Endothelial cell (in vitro differentiated cells): Measurements from ENCODE around the gene INPP5B. TPM values are rescaled to one million over a fixed set of nuclear protein-coding genes. Genes with fewer than 3 reads are reported as not detected.

Experiments used
- DNase-seq: peaks from one replicate; pipeline ENCODE4 v3.0.0; 2021; ENCODE audit warnings: low spot score
- H3K27ac Mint-ChIP-seq: one replicate; pipeline ENCODE4 v1.8.0; 2021; ENCODE audit warnings: mixed read lengths, inconsistent platforms; ENCODE audit not compliant: unreplicated experiment
- H3K27me3 Mint-ChIP-seq: one replicate; pipeline ENCODE4 v1.8.0; 2021; ENCODE audit warnings: mild to moderate bottlenecking, moderate library complexity, mixed read lengths, inconsistent platforms; ENCODE audit not compliant: unreplicated experiment
- H3K36me3 Mint-ChIP-seq: one replicate; pipeline ENCODE4 v1.8.0; 2021; ENCODE audit warnings: mild to moderate bottlenecking, low read depth, mixed read lengths, inconsistent platforms; ENCODE audit not compliant: unreplicated experiment
- H3K4me1 Mint-ChIP-seq: one replicate; pipeline ENCODE4 v1.8.0; 2021; ENCODE audit warnings: mild to moderate bottlenecking, mixed read lengths, inconsistent platforms; ENCODE audit not compliant: unreplicated experiment
- H3K4me3 Mint-ChIP-seq: one replicate; pipeline ENCODE4 v1.8.0; 2021; ENCODE audit warnings: mild to moderate bottlenecking, mixed read lengths, inconsistent platforms; ENCODE audit not compliant: unreplicated experiment
- H3K9me3 Mint-ChIP-seq: one replicate; pipeline ENCODE4 v1.8.0; 2021; ENCODE audit warnings: mixed read lengths, inconsistent platforms; ENCODE audit not compliant: unreplicated experiment
- total RNA-seq: library from RNA; stranded (reverse); fragmentation: NEBNext Ultra II Directional; extraction: Animal tissue kit (Norgen Biotek cat#: 25700); gene quantifications from one replicate; pipeline ENCODE4 v1.2.1, GENCODE V29; 2021; ENCODE audit not compliant: unreplicated experiment
- TF ChIP-seq, protein P1 (sequence below): fragments of 200-600 bp; sonication (generic); IDR thresholded peaks from one replicate; pipeline ENCODE4 v1.5.0; 2021; ENCODE audit warnings: antibody characterized with exemption; ENCODE audit not compliant: unreplicated experiment

The INPP5B gene
- total RNA-seq, 1 donor from 2014 or later, result 18.4 TPM

- TF ChIP-seq, protein P1, sequence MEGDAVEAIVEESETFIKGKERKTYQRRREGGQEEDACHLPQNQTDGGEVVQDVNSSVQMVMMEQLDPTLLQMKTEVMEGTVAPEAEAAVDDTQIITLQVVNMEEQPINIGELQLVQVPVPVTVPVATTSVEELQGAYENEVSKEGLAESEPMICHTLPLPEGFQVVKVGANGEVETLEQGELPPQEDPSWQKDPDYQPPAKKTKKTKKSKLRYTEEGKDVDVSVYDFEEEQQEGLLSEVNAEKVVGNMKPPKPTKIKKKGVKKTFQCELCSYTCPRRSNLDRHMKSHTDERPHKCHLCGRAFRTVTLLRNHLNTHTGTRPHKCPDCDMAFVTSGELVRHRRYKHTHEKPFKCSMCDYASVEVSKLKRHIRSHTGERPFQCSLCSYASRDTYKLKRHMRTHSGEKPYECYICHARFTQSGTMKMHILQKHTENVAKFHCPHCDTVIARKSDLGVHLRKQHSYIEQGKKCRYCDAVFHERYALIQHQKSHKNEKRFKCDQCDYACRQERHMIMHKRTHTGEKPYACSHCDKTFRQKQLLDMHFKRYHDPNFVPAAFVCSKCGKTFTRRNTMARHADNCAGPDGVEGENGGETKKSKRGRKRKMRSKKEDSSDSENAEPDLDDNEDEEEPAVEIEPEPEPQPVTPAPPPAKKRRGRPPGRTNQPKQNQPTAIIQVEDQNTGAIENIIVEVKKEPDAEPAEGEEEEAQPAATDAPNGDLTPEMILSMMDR, result no peak
- DNase-seq, result no peak
- no peak overlapping the region for H3K27ac Mint-ChIP-seq
- H3K4me3 Mint-ChIP-seq, result no peak overlapping the region
- peaks cover 7% of the 10 kb centered on the region for H3K36me3 Mint-ChIP-seq
- H3K27me3 Mint-ChIP-seq, result peaks cover 6% of the 10 kb centered on the region
- H3K9me3 Mint-ChIP-seq, result no peaks in the 10 kb centered on the region
- H3K4me1 Mint-ChIP-seq, result no peaks in the 10 kb centered on the region
These were observed 5.9 kb upstream of the INPP5B start for GRCh38 chr1:37952738-37953137.

DNA sequence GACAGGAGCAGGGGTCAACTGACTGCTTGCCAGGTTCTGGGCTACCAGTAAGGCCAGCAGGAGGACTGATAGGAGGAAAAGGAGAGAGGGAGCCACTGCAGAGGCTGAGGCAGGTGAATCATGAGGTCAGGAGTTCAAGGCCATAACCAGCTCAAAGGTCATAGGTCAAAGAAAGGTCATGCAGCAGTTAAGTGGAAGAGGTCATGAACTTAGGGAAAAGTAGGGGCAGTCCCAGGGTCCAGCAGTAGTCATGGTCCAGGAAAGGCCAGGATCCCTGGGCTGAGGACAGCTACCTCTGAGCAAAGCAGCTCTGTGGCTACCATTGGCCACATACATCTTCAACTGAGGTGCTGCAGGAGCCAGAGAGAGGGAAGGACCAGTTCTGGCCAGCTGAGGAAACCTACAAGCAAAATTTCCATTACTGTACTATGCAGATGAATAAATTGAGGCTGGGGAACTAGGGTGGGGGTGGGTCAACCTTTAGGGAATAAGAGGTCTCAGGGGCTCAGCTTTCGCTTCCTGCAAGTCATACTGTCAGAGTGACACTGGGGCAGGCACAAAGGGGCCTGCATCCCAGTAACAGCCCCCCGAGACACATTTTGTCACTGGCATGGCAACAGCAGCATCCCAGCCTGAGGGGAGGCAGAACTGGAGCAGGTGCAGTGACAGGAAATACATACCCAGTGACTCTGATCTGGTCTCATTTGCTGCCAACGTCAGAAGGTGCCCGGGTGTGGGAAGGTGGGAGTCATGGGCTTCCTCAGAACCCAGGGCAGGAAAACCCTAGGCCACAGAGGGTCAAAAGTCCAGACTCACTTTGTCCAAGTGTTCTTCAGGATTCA is 5.2 kb upstream of the INPP5B start:
- TF ChIP-seq, protein P1, result no peak
- Mint-ChIP-seq H3K9me3 (no peaks in the 10 kb centered on the region), H3K4me1 (peaks cover 2% of the 10 kb centered on the region), H3K27ac (no peak overlapping the region), H3K27me3 (peaks cover 6% of the 10 kb centered on the region), H3K4me3 (no peak overlapping the region), H3K36me3 (peaks cover 4% of the 10 kb centered on the region)
- DNase-seq, result no peak

DNA sequence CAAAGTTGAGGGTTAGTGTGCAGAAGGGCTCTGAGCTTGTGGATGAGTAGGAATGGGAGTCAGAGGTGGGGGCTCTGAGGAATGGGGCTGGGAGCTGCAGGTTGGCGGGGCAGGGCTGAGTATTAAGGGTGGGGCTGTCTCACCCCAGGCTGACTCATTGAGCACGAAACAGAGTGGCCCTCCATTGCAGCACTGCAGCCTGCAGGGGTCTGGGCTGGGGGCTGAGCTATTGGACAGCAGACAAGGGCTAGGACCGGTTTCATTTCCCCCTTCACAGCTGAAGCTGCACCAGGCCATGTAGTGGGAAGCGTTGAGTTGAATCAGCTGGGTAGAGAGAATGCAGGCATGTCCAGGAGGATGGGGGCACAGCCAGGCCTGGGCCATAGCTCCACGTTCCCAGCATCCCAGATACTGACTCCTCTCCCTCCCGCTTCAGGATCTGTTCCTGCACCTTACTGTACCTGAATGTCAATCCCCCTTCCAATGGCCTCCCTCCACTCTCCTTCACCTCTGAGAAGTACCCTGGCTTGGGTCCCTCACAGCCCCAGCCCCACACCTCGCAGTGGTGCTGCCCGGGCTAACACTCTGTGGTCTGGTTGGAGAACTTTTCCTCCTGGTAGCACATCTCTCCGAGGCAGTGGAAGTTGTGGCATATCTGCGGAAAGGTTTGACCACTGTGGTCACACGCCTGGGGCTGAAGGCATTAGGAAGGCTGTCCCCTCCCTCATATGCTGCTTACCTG is 4.4 kb upstream of the INPP5B start:
- Mint-ChIP-seq H3K27ac (no peak overlapping the region), H3K27me3 (peaks cover 5% of the 10 kb centered on the region), H3K4me3 (no peak overlapping the region), H3K36me3 (peaks cover 2% of the 10 kb centered on the region), H3K9me3 (no peaks in the 10 kb centered on the region), H3K4me1 (peaks cover 9% of the 10 kb centered on the region)
- TF ChIP-seq, protein P1, result no peak
- no peak for DNase-seq

- H3K27me3 Mint-ChIP-seq, result peaks cover 5% of the 10 kb centered on the region
- H3K9me3 Mint-ChIP-seq, result no peaks in the 10 kb centered on the region
- H3K4me3 Mint-ChIP-seq, result no peak overlapping the region
- peaks cover 15% of the 10 kb centered on the region for H3K4me1 Mint-ChIP-seq
- no peak overlapping the region for H3K27ac Mint-ChIP-seq
- TF ChIP-seq, protein P1, result no peak
- H3K36me3 Mint-ChIP-seq, result no peaks in the 10 kb centered on the region
- DNase-seq, result no peak
These were observed 2.8 kb upstream of the INPP5B start for GRCh38 chr1:37949524-37950152.
